NCI-H524 treated with DMSO at 0.1 percent for 48 hours (cell line): Measurements from ENCODE around the gene RASGRP4.
A peak's percentile ranks its signal among the peaks of the same experiment; 100 is the strongest.

Source experiments
- DNase-seq: peaks from one replicate; lab custom pipeline; 2025; lab: John Stamatoyannopoulos, UW

Gene RASGRP4

DNA sequence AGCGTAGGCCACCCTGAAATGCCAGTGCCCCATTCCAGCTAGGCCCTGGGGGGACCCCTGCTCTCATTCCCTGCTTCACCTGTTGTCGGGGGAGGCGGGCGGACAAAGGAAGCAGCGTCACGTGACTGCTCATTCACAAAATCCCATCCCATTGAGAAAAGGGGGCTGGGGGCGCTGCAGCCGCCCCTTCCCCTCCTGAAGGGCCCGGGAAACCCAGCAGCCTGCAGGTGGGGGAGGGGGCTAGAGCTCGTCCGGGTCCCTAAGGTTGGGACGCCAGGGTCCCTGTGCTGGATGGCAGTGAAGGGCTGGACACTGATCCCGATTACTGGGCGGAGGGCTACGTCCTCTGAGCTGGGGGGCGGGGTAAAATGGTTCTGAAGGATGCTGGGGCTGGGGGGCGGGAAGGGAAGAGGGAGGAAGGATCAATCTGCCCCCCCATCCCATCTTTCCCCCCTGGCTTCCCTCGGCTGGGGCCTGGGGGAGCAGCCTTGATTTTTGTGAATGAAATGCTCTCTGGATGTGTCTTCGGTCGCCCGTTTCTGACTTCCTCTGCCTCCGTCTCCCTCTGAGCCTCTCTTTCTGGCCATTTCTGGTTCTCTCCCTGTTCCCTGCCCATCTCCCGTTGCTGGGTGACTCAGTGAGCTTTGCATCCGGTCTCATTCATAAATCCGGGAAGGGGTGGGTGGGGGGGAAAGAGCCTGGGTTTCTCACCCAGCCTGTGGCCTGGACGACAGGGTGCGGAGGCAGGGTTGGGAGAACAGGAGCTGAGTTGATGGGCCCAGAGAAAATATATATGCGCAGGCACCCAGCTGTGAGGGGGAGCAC lies 36.7 kb downstream of the RASGRP4 start:
- DNase-seq: no peak

DNA sequence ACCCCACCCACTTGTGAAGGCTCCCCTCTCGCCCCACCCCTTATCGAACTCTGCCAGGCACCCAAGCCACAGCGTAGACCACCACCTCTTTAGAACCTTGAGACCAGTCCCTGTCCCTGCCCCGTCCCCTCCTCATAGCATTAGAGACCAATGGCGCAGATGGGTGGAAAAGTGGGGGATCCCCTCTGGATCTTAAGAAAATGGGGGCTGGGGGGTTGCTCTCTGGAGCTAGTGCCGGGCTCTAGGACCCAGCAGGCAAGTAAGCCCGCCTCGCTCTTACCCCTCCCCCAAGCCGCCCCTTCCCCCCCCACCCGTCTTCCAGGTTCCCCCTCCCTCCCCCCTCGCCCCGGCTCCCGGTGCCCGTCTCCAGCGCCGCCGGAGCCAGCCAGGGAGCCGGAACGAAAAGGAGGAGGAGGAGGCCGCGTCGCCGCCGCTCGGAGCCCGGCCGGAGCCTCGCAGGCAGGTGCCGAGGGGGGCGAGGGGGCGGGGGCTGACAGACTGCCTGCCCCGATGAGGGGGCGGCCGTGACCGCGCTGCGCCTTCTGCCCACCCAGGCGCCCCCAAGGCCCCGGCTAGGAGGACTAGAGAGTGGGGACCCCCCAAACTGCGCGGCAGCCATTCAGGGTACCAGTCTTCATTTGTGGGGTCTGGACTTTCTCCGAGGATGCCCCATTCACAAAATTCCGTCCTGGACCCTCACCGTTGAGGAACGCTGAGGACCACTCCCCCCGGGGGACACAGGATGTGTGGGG lies 37.5 kb downstream of the RASGRP4 start, which contains the start of gene SPRED3:
Gene SPRED3, plus strand, starts transcription at position 349 of the 752 bp plus-strand sequence. CDS start 1,606 bp downstream, outside the sequence.
- DNase-seq: no peak

DNA sequence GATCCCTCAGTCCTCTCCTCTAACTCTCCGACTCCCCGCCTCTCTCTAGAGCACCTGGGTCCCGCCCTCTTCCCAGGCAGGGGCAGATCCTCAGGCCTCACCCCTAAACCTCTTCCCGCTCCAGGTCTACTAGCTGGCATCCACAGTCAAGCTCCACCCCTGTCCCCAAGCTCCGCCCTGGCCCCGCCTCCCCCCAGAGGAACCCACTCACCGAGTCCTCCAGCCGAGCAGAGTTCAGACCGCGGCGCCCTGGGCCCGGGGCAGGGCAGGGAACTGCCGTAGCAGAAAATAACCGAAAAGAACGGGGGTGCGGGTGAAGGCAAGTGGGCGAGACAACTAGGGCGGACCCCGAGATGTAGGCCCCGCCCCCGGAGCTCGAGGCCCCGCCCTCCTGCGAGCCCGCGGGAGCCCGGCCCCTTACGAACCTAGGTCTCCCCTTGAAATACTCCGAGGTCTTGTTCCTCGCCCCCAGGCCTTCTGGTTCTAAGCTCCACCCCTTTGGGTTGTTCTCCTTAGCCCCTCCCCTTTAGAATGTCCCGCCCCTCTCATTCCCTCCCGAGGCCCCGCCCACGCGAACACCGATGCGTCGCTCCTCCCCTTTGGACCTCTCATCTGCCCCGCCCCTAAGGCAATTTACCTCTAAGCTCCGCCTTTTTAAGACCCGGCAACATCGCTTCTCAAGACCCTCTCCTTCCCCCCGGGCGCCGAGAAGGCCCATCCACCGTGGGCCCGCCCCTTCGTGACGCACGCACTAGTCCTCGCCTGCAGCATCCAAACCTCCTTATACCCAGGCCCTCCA lies 38.3 kb downstream of the RASGRP4 start, which contains the start of gene GGN:
Gene GGN, minus strand, starts transcription at position 485 of the 799 bp plus-strand sequence. CDS start 773 bp downstream, outside the sequence.
- DNase-seq: no peak

DNA sequence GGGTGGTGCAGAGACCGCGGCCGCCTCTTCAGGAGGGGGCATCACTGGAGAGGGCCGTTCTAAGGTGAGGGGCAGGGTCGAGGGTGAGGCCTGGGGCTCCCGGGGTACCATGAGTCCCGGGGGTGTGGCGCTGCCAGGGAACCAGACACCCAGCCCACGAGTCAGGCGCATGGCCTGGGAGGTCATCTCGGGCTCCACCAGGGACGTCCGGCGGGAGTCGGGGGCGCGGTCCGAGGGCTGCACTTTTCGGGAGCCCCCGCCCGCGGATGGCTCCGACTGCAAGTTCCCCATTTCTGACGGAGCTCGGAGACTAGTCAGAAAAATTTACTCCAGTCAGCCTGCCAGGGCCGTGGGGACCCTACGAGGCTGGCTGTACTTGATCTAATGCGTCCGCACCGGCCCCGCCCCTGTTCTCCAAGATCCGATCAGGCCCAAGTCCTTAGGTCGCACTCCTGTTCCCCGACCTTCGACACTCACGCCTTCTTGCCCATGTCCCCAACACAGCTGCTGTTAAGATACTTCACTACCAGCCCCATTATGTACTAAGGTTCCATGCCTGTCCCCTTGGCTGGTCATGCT lies 39.0 kb downstream of the RASGRP4 start:
- no peak for DNase-seq

DNA sequence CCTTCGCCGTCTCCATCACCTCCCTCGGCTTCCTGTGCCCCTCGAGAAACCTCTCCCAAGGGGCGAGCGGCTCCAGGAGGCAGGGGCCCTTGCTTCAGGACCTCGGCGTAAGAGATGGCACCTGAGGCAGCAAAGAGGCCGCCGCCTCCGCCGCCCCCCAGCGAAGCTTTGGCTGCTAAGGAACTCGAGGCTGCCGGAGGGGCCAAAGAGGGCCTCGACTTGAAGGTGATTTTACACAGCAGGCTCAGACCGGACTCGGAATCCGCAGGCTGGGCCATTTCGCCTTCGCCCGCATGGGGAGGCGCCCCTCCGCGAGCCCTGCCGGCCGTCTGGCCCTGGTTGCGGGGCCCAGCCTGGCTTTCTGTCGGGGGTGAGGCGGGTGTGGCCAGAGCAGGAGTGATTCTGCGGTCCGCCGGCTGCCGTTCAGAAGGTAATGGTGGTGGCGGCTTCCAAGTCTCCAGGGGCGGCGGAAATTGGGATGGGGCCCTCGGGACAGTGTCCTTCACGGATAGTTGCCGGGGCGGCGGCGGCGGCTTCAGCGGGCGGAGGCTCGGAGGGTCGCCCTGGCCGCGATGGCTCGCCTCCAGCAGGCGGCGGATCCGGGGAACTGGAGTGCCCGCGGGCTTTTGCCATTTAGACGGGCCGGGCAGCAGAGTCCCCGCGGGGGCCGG lies 39.6 kb downstream of the RASGRP4 start:
- DNase-seq: no peak

DNA sequence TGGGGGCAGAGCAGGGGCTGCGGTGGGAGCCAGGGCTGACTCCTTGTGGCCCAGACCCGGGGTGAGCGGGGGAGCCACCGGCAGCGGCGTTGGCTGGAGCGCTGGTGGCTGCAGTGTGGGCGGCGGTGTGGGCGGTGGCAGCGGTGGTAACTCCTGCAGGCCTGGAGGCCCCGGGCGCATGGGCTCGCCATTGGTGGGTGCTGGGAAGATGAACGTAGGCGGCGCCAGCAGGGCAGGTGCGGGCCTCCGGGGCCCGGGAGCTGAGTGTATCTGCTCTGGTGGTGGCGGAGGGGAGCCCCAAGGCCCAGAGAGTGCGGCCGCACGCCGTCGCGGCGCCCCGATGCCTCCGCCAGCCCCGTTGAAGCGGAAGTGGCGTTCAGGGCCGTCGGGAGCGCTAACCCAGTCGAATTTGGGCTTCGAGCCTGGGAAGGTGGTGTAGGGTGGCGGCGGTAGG lies 40.2 kb downstream of the RASGRP4 start:
- no peak for DNase-seq

DNA sequence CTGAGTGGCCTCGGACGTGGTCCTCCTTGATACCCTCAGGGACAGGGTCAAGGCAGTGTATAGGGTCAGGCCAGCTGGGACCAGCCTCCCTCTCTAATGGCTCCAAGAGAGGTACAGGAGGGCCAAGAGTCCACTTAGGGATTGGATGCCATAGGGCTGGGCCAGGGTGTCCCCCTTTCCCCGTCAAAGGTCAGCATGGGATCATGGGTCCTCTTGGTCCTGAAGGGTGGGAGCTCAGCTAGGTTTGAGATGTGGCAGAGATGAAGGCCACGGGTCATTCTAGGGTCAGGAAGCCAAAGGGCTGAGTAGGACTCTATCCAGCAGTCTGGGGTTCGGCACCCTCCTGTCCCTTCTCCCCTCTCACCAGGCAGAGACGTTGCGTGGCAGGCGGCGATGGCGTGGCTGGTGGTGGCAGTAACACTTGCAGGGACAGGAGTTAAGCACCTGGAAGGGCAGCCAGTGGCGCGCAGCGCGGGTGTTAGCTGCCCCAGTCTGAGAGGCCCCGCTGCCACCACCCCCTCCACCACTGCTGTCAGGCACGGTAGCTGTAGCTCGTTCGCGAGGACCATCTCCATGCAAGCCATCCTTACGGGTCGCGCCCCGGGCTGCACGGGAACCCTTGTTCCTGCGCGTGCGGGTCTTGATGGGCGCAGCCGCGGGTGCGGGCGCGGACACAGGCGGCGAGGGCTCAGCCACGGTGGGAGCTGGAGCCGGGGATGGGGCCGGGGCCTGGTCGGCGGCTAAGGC lies 40.8 kb downstream of the RASGRP4 start:
- no peak for DNase-seq

DNA sequence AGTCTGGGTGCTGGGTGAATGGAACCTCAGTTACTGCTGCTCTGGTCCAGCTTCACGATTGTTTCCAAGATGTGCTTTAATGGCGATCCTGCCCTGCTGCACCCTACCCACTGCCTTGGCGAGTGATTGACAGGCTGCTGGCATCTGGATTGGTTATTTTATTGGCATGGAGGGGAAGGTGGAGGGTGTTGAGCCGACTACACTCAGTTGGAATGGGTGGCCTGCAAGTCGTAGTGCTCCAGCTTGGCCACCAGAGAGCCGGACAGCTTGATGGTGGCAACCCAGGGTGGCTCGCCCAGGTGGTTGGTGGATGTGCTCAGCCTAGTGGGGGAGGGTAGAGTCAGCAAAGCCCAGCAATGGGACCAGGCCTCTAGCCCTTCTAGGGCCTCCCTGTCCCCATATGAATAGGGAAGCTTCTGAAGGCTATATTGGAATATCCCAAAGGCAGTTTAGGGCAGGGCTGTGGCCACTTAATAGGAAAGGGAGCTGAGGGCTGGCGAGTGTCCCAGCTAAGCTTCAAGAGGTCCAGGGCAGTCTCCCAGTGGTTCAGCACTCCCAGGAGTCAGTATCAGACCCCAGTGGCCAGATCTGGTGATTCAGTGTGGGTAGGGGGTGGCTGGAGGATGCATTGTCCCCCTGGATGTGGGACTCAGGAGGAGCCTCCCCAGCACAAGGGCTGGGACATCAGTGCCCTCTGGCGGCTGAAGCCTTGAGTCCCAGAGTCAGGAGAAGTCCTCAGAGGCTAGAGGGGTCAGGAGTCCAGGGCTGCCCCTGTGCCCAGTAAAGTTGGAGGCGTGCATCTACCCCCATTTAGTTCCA lies 41.6 kb downstream of the RASGRP4 start:
- no peak for DNase-seq

DNA sequence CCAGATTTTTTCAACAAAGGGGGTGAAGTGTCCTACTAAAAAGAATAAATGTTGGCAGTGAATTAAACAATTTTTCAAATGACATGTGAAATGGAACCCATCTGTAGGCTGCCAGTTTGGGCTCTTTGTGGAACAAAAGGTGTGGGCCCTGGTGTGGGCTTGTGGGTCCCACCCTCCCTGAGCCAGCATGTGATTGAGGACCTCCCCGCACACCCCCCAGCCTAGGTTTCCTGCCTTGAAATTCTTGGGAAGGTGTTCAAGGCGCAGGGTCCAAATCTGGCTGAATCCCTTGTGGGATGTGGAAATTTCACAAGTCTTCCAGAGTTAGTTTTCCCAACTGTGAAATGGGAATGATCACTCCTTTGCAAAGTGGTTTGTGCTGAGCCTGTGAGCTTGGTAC lies 42.3 kb downstream of the RASGRP4 start:
- DNase-seq: no peak

DNA sequence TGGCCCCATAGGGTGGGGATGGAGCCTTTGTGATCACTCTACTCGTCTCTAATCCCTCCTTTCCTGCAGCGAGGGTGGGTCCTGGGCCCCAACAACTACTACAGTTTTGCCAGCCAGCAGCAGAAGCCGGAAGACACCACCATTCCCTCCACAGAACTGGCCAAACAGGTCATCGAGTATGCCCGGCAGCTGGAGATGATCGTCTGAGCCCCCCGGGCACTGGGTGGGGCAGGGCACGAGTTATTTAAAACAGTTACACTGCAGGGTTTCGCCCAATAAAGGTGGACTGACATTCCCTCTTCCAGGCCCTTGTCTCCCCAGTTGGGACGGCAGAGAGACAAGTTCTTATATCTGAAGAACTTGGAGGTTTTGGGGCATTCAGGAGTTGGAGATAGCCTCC lies 42.8 kb downstream of the RASGRP4 start:
- DNase-seq: no peak

DNA sequence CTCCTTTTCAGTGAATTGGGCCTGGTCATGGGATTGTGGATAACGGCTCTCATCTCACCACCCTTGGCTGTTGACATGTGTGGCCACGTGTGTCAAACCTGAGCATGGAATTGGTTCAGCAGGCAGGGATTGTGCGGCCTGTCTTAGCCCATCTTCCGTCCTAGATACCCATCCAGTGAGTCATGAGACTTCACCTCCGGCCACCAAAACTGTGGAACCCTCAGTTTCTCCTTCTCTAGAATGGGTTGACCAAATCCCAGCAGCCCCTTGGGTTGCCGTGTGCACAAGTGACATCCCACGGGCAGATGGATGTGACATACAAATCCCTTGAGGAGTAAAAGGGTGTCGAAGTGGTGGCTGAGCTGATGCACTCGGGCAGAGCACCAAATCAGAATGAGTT lies 44.9 kb downstream of the RASGRP4 start:
- DNase-seq: no peak

DNA sequence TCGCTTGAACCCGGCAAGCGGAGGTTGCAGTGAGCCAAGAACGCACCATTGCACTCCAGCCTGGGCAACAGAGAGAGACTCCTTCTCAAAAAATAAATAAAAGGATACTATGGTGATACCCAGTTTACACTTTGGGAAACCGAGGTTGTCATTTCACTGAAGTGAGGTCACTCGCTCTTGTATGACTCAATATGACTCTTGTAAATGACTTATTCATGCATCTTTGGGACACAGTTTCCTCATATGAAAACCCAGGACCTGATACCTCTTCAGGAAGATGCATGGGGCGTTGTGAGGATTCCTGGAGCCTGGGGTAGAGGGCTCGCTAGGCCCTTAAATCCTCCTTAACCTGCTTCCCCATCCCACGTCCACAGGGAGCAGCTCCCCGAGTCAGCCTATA lies 47.2 kb downstream of the RASGRP4 start:
- DNase-seq: no peak

DNA sequence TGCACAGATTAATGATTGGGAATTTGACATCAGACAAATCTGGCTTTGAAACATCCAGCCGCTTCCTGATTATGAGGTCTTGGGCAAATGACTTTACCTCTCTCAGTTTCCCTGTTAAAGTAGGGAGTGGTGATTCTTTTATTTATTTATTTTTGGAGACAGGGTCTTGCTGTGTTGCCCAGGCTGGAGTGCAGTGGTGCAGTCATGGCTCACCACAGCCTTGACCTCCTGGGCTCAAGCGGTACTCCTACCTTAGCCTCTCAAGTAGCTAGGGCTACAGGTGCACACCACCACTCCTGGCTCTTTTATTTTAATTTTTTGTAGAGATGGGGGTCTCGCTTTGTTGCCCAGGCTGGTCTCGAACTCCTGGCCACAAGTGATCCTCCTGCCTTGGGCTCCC lies 49.0 kb downstream of the RASGRP4 start:
- no peak for DNase-seq

DNA sequence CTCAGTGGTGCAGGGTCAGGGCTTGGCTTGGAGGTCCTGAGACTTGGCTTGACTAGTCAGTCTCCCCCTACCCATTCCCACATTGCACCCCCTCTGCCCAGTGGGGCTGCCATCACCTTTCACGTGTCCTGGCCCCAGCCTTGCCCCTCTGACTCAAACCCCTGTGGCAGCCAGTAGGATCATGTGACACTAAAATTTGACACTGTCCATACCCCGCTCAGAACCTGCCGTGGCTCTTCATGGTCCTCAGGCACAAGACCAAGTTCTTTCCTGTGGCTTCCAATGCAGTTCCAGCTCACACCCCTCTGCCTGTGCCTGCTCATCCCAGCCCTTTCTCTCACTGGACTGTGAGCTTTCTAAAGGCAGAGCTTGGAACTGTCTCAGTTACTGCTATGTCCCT lies 49.4 kb downstream of the RASGRP4 start:
- no peak for DNase-seq

DNA sequence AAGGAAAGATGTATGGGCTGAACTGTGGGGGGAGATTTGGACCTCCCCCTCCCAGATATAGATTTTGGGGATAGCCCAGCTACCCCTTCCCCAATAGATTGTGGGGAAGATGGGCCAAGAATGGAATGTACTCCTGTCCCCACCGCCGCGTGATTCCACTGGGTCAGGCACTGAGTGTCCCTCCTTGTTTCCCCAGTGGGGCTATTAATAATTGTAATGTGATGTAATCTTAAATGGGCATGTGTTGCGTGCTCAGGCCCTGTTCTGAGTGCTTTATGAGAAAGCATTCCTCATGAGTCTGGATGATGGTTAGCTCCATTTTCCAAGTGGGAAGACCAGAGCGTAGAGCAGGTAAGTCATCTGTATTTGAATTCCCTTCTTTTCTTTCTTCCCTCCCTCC lies 50.3 kb downstream of the RASGRP4 start:
- DNase-seq: no peak

DNA sequence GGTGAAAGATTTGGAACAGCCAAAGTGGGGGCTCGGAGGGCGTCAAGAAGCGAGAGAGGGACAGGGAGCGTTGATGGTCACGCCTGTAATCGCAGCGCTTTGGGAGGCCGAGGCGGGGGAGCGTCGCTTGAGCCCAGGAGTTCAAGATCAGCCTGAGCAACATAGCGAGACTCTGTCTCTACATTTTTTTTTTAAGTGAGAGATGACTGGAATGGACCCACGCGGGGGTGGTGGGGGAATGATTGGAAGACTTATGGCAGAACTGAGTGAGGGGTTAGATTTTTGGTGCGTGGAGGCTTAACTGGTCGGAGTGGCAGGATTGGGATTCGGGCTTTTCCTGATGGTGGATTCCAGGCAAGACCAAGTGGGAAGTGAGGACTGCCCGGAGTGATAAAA lies 50.9 kb downstream of the RASGRP4 start:
- DNase-seq: no peak

DNA sequence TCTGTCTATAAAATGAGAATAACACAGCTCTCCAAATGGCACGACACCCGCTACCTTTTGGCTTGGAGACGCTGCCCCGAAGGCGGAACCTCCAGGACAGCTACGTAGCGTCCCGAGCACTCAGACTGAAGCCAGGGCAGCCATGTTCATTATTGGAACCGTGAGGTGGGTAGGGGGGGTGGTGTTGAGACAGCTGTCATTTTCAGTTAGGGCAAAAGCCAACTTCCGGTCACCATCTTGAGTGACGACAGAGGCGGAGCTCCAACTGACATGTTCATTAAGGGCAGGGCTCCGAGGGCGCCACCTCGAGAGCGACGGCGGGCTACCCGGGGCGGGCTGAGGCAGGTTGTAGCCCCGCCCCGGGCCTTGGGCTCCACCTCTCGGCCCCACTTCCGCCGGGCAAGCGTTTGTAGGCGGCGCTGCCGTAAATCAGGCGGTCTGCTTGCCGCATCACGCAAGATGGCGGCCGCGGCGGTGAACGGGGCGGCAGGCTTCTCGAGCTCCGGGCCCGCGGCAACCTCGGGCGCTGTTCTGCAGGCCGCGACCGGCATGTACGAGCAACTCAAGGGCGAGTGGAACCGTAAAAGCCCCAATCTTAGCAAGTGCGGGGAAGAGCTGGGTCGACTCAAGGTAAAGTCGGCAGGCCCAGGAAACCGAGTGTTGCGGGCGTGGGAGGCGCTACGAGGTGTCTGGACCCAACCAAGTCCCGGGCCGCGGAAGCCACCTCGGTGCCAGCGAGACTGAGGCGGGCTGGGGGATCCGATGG lies 51.5 kb downstream of the RASGRP4 start, which contains the start of gene PSMD8:
Gene PSMD8, plus strand, starts transcription at position 240 of the 766 bp plus-strand sequence. Its CDS starts 31 bp downstream, at position 271.
- peak; percentile 98 for DNase-seq

DNA sequence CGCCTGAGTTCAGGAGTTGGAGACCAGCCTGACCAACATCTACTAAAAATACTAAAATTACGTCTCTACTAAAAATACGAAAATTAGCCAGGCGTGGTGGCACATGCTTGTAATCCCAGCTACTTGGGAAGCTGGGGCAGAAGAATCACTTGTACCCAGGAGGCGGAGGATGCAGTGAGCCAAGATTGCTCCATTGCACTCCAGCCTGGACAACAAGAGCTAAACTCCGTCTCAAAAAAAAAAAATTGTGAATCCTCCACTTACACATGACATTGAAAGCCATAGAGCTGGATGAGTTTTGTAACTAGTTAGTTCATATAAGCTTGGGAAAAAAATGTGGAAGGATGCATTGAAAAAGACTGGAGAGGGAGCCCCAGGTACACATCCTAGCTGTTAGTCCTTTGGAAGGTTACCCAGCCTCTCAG lies 52.1 kb downstream of the RASGRP4 start:
- DNase-seq: no peak

DNA sequence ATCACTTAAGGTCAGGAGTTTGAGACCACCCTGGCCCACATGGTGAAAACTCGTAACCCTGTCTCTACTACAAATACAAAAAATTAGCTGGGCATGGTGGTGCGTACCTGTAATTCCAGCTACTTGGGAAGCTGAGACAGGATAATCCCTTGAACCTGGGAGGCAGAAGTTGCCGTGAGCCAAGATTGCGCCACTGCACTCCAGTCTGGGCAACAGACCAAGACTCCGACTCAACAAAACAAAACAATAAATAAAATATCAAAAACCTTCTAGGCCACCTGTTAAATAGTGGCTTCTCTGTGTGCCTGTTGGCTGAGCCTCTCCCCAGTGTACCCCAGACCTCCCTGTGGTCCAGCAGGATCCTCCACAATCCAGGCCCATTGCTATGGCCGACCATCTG lies 54.9 kb downstream of the RASGRP4 start:
- DNase-seq: no peak
